ENCODE data around the gene AFF2. TPM values are rescaled to one million over a fixed set of nuclear protein-coding genes. Genes with fewer than 3 reads are reported as not detected.
A peak's percentile ranks its signal among the peaks of the same experiment; 100 is the strongest.

The AFF2 gene
- total RNA-seq, 1 experiment from 2014 or later, result 0.16 TPM

DNA sequence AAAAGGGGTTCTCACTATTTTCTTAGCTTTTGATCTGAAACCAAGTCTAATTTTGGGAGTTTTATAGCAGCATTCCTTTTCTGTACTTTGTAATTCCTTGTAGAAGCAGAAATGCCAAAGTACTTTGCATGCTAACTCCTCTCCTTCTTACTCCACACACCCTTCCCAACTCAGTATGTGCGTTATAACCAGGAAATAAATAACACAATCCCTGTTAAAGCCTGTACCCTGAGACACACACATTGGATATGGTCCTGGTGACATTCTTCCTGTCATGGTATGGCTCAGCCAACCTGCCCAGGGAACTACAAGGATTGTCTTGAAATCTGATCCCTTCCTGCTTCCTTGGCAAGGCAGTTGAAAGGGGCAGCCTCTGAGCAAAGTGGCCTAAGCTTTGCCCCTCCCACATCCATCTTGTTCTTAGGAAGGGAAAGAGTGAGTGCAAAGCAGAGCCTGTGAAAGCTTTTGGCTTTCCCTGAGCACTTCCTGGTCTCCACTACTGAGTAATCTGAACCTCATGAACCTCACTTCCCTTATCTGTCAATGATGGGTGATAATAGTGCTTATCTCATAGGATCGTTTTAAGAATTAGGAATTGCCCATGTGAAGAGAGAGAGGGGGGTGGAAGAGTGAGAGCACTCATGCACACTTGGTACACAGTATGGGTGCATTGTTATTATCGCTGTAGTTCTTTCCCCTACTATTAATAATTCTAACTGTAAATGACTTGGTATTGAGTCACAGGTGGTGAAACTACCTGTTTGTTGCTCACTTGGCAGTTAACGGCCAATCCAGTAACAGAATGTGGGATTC is 109.3 kb downstream of the AFF2 start:
- H3K4me3 ChIP-seq (ENCODE audit: low read depth, low read length), result no peak overlapping the region
- ChIA-PET CTCF (no interaction called here), POLR2A (no interaction called here)
- BruUV-seq (replicated peaks), result no TSS peak
- H3K27me3 ChIP-seq (replicated peaks; ENCODE audit: control insufficient read depth, insufficient read depth, low read length), result no peaks in the 10 kb centered on the region
- intact Hi-C loops (cut with micrococcal nuclease; ENCODE audit: unreplicated experiment), result no loop called here
- Mint-ChIP-seq H3K36me3 (ENCODE audit: insufficient read depth, unreplicated experiment) (no peaks in the 10 kb centered on the region), H3K27me3 (ENCODE audit: insufficient read depth, unreplicated experiment) (peaks cover 2% of the 10 kb centered on the region), H3K4me3 (ENCODE audit: unreplicated experiment) (no peak overlapping the region), H3K27ac (ENCODE audit: unreplicated experiment) (no peak overlapping the region), H3K4me1 (ENCODE audit: low read depth, unreplicated experiment) (no peaks in the 10 kb centered on the region), H3K9me3 (ENCODE audit: unreplicated experiment) (no peaks in the 10 kb centered on the region)
- DNase-seq, result peak in 1 of 2 experiments; percentile 23
- H3K4me1 ChIP-seq, result no peaks in the 10 kb centered on the region
- H3K36me3 ChIP-seq (ENCODE audit: control insufficient read depth, insufficient read depth, low read length), result no peaks in the 10 kb centered on the region
- H3K9me3 ChIP-seq, result no peaks in the 10 kb centered on the region
- TF ChIP-seq, protein P1, sequence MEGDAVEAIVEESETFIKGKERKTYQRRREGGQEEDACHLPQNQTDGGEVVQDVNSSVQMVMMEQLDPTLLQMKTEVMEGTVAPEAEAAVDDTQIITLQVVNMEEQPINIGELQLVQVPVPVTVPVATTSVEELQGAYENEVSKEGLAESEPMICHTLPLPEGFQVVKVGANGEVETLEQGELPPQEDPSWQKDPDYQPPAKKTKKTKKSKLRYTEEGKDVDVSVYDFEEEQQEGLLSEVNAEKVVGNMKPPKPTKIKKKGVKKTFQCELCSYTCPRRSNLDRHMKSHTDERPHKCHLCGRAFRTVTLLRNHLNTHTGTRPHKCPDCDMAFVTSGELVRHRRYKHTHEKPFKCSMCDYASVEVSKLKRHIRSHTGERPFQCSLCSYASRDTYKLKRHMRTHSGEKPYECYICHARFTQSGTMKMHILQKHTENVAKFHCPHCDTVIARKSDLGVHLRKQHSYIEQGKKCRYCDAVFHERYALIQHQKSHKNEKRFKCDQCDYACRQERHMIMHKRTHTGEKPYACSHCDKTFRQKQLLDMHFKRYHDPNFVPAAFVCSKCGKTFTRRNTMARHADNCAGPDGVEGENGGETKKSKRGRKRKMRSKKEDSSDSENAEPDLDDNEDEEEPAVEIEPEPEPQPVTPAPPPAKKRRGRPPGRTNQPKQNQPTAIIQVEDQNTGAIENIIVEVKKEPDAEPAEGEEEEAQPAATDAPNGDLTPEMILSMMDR (IDR thresholded peaks at IDR 0.05; ENCODE audit: insufficient read depth in 1 of 2, low read depth in 1 of 2, low read length in 1 of 2, severe bottlenecking in 1 of 2, unreplicated experiment in 1 of 2), result no peak

DNA sequence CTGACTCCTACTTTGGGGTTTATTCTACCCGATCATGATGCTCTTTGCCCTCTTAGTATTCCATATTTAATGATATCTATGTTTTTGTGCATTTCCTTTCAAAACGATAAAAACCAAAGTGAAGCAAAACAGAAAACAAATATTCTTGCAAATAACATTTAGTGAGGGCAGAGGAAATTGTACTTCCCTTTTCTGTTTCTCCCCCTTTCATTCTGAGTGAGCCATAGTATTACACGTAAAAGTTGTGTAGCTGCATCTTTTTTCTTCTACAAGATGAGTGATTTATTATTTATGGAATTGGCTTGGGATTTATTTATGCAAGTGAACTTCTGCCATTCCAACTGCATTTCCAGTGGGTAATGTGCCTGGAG is 109.9 kb downstream of the AFF2 start:
- Mint-ChIP-seq H3K4me3 (ENCODE audit: unreplicated experiment) (no peak overlapping the region), H3K27me3 (ENCODE audit: insufficient read depth, unreplicated experiment) (peaks cover 3% of the 10 kb centered on the region), H3K36me3 (ENCODE audit: insufficient read depth, unreplicated experiment) (no peaks in the 10 kb centered on the region), H3K27ac (ENCODE audit: unreplicated experiment) (no peak overlapping the region), H3K9me3 (ENCODE audit: unreplicated experiment) (no peaks in the 10 kb centered on the region), H3K4me1 (ENCODE audit: low read depth, unreplicated experiment) (no peaks in the 10 kb centered on the region)
- DNase-seq, result no peak
- Histone ChIP-seq H3K4me3 (ENCODE audit: low read depth, low read length) (no peak overlapping the region), H3K9me3 (no peaks in the 10 kb centered on the region), H3K27me3 (replicated peaks; ENCODE audit: control insufficient read depth, insufficient read depth, low read length) (no peaks in the 10 kb centered on the region), H3K4me1 (no peaks in the 10 kb centered on the region), H3K36me3 (ENCODE audit: control insufficient read depth, insufficient read depth, low read length) (no peaks in the 10 kb centered on the region)
- TF ChIP-seq, protein P1 (IDR thresholded peaks at IDR 0.05; ENCODE audit: insufficient read depth in 1 of 2, low read depth in 1 of 2, low read length in 1 of 2, severe bottlenecking in 1 of 2, unreplicated experiment in 1 of 2), result no peak
- CTCF ChIA-PET, result no interaction called here
- no TSS peak for BruUV-seq (replicated peaks)
- intact Hi-C loops (cut with micrococcal nuclease; ENCODE audit: unreplicated experiment), result no loop called here
- POLR2A ChIA-PET, result no interaction called here

DNA sequence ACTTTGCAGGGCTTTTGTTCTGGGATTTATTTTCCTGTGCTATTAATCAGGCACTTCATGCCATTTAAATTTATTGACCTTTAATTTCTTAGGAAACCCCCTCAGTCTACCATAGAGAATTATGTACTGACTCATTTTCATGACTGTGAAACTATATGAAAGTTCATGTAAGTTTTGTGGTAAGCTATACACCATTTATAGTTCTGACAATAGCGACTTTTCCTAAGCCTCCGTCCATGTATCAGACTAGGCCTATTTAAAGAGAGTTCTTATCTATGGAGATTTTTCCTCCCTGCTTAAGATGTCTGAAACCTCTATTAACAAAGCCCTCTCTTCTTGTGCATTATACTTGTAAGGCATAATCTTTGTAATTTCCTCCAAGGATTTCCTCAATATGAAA is 111.6 kb downstream of the AFF2 start:
- DNase-seq, result no peak
- no peaks in the 10 kb centered on the region for H3K36me3 ChIP-seq (ENCODE audit: control insufficient read depth, insufficient read depth, low read length)
- H3K9me3 ChIP-seq, result no peaks in the 10 kb centered on the region
- H3K27me3 Mint-ChIP-seq (ENCODE audit: insufficient read depth, unreplicated experiment), result peaks cover 3% of the 10 kb centered on the region
- TF ChIP-seq, protein P1 (IDR thresholded peaks at IDR 0.05; ENCODE audit: insufficient read depth in 1 of 2, low read depth in 1 of 2, low read length in 1 of 2, severe bottlenecking in 1 of 2, unreplicated experiment in 1 of 2), result no peak
- no peaks in the 10 kb centered on the region for H3K4me1 Mint-ChIP-seq (ENCODE audit: low read depth, unreplicated experiment)
- no peak overlapping the region for H3K27ac Mint-ChIP-seq (ENCODE audit: unreplicated experiment)
- H3K27me3 ChIP-seq (replicated peaks; ENCODE audit: control insufficient read depth, insufficient read depth, low read length), result no peaks in the 10 kb centered on the region
- CTCF ChIA-PET, result no interaction called here
- POLR2A ChIA-PET, result no interaction called here
- no peak overlapping the region for H3K4me3 ChIP-seq (ENCODE audit: low read depth, low read length)
- no TSS peak for BruUV-seq (replicated peaks)
- H3K36me3 Mint-ChIP-seq (ENCODE audit: insufficient read depth, unreplicated experiment), result no peaks in the 10 kb centered on the region
- intact Hi-C loops (cut with micrococcal nuclease; ENCODE audit: unreplicated experiment), result no loop called here
- H3K9me3 Mint-ChIP-seq (ENCODE audit: unreplicated experiment), result no peaks in the 10 kb centered on the region
- no peak overlapping the region for H3K4me3 Mint-ChIP-seq (ENCODE audit: unreplicated experiment)
- no peaks in the 10 kb centered on the region for H3K4me1 ChIP-seq
